Ectodermal cell (in vitro differentiated cells): Measurements from ENCODE around the gene ELAVL2.

Source experiments
- H3K27ac ChIP-seq: 2 replicates; pipeline ENCODE4 v1.7.0; 2013; ENCODE audit warnings: mild to moderate bottlenecking, low read depth, low read length; ENCODE audit not compliant: insufficient read depth, poor library complexity, severe bottlenecking
- H3K27me3 ChIP-seq: 2 replicates; pipeline ENCODE4 v1.7.0; 2013; ENCODE audit warnings: mild to moderate bottlenecking, low read length; ENCODE audit not compliant: insufficient read depth, control insufficient read depth, poor library complexity, severe bottlenecking
- H3K36me3 ChIP-seq: one replicate; pipeline ENCODE4 v1.7.0; 2013; ENCODE audit warnings: low read length; ENCODE audit not compliant: control insufficient read depth, insufficient read depth
- H3K4me1 ChIP-seq: one replicate; pipeline ENCODE4 v1.7.0; 2013; ENCODE audit warnings: low read length; ENCODE audit not compliant: control insufficient read depth, insufficient read depth
- H3K4me3 ChIP-seq: 2 replicates; pipeline ENCODE4 v1.7.0; 2013; ENCODE audit warnings: low read depth, low read length, control low read depth; ENCODE audit not compliant: insufficient read depth
- H3K9me3 ChIP-seq: 2 replicates; pipeline ENCODE4 v1.7.0; 2013; ENCODE audit warnings: mild to moderate bottlenecking, low read length, moderate library complexity; ENCODE audit not compliant: control insufficient read depth
- WGBS, 2 experiments: methylation state at CpG; one replicate each; pipeline ENCODE4 v1.1.7; 2013; ENCODE audit warnings: missing lambda C conversion rate in 2 of 2; 5-methylcytosine and 5-hydroxymethylcytosine counted together

Gene ELAVL2

DNA sequence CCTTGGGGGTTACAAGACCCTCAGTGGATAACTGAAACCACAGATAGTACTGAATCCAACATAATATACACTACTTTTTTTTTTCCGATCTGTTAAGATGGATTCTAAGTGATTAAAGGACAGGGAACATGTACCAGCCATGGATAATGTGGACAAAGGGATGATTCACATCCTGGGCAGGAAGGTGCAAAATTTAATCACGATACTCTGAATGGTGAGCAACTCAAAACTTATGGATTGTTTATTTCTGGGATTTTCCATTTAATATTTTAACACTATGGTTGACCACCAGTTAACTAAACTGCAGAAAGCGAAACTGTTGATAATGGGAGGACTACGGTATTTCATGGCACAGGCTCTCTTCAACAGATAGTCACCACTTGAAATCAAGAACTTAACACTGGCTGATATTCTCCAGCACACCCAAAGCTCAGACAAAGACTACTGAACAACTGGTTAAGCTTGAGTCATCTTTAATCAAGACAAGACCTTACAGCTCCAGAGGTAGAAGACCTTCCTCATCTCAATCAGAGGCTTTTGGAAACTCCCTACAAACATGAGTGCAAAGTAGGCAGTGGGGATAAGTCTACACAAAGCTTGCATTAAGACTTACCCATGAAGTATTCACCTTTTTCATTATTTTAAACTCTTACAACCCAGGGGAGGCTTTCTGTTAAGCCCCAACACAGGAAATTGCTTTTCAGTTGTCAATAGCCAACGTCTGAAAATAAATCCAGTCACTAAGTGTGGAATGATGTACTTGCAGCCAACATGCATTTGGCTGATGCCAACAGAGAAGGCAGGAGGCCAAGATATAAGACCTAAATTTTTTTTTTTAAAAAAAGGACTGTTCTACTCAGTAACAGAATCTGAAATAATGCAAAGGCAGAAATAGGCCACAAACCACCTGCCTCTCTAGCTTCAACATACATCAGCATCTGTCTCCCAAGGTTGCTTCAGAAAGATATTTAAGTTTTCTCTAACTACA is 78.7 kb downstream of the ELAVL2 start:
- H3K36me3 ChIP-seq: no peaks in the 10 kb centered on the region
- H3K27ac ChIP-seq: no peak overlapping the region
- H3K27me3 ChIP-seq: no peaks in the 10 kb centered on the region
- H3K9me3 ChIP-seq: no peaks in the 10 kb centered on the region
- no peaks in the 10 kb centered on the region for H3K4me1 ChIP-seq
- 93 to 94% methylated on average over 4 to 5 of the region's 5 CpGs for WGBS, 2 experiments
- H3K4me3 ChIP-seq: no peak overlapping the region

DNA sequence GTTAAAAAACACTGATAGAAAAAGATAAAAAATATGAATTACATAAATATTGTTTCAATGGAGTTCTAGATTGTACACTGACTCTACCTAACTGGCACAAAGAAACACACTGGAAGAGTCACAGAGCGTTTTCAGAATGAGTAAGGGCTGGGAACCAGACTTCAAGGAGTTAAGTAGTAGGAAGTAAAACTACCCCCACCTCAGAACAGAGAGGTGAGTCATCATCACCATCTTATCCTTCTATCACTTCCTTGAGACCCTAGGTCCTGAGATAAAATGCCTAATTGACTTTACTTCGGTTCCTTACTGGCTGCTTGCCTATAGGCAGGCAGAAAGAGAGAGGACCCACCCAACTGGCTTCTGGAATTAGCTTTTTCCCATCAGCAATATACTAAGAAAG is 79.7 kb downstream of the ELAVL2 start:
- 67 to 79% methylated on average over 1 to 2 of the region's 2 CpGs for WGBS, 2 experiments
- no peak overlapping the region for H3K27ac ChIP-seq

DNA sequence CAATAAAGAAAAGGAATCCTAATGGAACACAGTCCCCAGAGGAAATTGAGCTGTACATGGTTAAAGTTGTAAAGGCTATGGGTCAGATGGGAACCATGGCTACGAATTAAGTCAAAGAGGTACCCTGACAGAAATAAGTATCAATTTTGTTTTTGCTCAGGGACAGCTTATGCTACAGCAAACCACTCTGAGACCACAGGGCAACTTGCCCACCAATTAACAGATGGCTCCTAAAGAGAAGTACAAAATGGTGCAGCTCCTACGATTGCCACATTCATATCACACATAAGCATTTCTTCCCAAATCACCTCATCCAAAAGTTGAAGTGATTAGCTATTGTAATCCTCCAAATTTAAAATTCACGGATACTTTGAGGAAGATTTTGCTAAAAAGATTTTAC is 83.0 kb downstream of the ELAVL2 start:
- no peaks in the 10 kb centered on the region for H3K27me3 ChIP-seq
- H3K36me3 ChIP-seq: no peaks in the 10 kb centered on the region
- 92 to 93% methylated on average over 3 of the region's 3 CpGs for WGBS, 2 experiments
- H3K4me3 ChIP-seq: no peak overlapping the region
- H3K9me3 ChIP-seq: no peaks in the 10 kb centered on the region
- no peak overlapping the region for H3K27ac ChIP-seq
- peaks cover 3% of the 10 kb centered on the region for H3K4me1 ChIP-seq

More for the DNA sequence above, 79.7 kb downstream of the ELAVL2 start:
- Histone ChIP-seq H3K4me3 (no peak overlapping the region), H3K36me3 (no peaks in the 10 kb centered on the region), H3K27me3 (no peaks in the 10 kb centered on the region), H3K9me3 (no peaks in the 10 kb centered on the region), H3K4me1 (peaks cover 2% of the 10 kb centered on the region)

DNA sequence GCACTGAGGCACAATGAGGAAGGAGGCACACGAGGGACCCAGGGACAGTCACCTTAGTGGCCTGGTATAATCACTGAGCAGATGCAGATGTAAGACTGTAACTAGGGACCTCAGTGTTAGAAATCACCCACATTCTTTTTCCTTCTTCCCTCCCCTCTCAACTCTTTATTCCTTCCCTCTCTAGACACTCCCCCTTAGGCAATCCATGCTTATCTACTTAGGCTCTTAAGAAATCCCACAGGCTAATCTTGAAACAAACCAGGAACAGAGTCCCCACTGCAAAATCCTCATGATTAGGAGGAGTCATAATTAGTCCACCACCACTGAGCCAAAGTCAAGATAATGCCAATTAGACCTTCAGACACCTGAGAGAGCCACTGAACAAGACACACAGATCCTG is 84.7 kb downstream of the ELAVL2 start:
- no peaks in the 10 kb centered on the region for H3K36me3 ChIP-seq
- WGBS, 2 experiments: 50 to 56% methylated on average over 1 of the region's 1 CpG

DNA sequence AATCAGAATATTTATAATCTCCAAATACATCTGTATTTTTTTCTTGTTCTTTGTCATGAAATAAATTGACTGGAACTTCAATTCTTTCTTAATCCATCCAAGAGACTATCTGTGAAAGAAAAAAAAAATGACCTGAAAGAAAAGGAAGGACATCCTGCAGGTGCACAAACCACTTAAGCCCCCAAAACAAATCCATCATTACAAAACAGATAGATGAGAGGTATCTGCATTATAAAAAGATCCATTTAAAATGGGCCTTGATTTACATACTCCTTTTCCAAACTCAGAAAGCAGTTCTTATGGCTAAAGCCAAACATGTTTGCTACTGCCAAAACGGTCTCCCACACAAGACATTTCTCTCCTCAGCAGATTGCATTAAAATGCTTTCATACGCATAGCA is 85.5 kb downstream of the ELAVL2 start:
- H3K9me3 ChIP-seq: no peaks in the 10 kb centered on the region
- H3K27ac ChIP-seq: no peak overlapping the region
- WGBS, 2 experiments: 75 to 81% methylated on average over 2 of the region's 2 CpGs
- H3K36me3 ChIP-seq: no peaks in the 10 kb centered on the region
- H3K4me3 ChIP-seq: no peak overlapping the region
- no peaks in the 10 kb centered on the region for H3K27me3 ChIP-seq
- H3K4me1 ChIP-seq: peaks cover 3% of the 10 kb centered on the region

More for the DNA sequence above, 84.7 kb downstream of the ELAVL2 start:
- Histone ChIP-seq H3K27ac (no peak overlapping the region), H3K4me3 (no peak overlapping the region), H3K27me3 (no peaks in the 10 kb centered on the region), H3K4me1 (peaks cover 3% of the 10 kb centered on the region), H3K9me3 (no peaks in the 10 kb centered on the region)

DNA sequence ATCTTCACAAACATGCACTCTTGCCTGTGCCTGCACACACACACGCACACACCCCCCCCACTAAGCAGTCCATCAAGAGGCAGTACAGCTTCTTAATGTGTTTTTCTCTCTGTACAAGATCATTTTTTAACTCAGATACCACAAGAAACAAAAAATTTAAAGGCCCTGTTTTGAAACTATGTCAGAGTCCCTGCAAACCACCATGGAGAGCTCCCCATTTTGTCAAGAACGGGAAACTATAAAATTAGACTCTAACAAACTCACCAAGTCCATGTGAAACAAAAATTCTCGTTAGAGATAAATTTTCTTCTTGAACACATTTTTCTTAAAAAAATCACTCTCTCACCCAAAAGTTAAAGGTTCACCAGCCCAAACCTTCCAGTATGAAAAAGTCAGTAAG is 86.3 kb downstream of the ELAVL2 start:
- Histone ChIP-seq H3K36me3 (no peaks in the 10 kb centered on the region), H3K4me1 (peaks cover 3% of the 10 kb centered on the region), H3K27me3 (no peaks in the 10 kb centered on the region), H3K4me3 (no peak overlapping the region), H3K9me3 (no peaks in the 10 kb centered on the region), H3K27ac (no peak overlapping the region)
- 83 to 91% methylated on average over 3 of the region's 3 CpGs for WGBS, 2 experiments

DNA sequence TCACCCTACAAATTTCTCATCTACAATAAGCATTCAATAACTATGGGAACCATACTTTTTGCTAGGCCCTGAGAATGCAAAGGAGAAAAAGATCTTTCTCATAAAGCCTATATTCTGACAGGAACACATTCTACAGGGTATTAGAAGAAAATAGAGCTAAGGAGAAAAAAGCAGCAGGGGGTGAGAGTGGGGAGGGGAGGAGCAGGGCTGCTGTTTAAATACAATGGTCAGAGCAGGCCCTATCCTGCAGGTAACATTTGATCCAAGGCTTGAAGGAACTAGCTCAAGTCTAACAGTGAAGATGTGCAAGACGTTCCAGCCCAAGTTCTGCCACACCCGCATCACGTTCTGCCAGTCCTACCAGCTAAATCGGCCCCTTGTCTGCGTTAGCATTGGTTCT is 89.7 kb downstream of the ELAVL2 start:
- H3K36me3 ChIP-seq: no peaks in the 10 kb centered on the region
- 79 to 81% methylated on average over 5 of the region's 5 CpGs for WGBS, 2 experiments
- no peaks in the 10 kb centered on the region for H3K9me3 ChIP-seq
- H3K4me1 ChIP-seq: peaks cover under 1% of the 10 kb centered on the region
- no peak overlapping the region for H3K27ac ChIP-seq
- H3K4me3 ChIP-seq: no peak overlapping the region
- no peaks in the 10 kb centered on the region for H3K27me3 ChIP-seq

DNA sequence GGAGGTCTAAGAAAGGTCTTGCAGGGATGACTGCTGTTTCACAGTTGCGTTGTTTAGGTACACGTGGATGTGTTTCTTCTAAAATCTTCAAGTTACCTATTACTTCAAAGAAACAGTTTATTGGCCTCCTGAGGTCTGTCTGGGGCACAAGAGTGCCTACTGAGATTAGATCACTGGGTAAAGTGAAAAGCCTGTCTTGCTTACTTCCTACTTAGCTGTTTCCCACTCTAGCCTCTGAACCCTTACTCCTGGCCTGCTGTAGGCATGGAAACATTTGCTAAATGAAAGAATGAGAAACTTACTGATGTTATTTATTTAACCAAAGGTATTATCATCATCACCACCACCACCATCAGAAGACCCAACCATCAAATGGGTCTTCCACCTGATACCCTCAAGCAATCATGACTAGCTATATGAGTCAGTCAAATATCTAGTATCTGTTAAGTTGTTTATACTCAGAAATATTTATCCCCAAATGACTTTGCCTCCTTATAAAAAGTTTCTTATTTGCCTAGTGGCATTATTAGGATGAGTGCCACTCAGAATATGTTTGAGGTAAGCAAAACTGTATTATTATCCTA is 92.5 kb downstream of the ELAVL2 start:
- H3K36me3 ChIP-seq: no peaks in the 10 kb centered on the region
- H3K27me3 ChIP-seq: no peaks in the 10 kb centered on the region
- WGBS, 2 experiments: 90 to 93% methylated on average over 2 of the region's 2 CpGs
- no peak overlapping the region for H3K4me3 ChIP-seq
- no peaks in the 10 kb centered on the region for H3K9me3 ChIP-seq
- no peaks in the 10 kb centered on the region for H3K4me1 ChIP-seq
- H3K27ac ChIP-seq: no peak overlapping the region

DNA sequence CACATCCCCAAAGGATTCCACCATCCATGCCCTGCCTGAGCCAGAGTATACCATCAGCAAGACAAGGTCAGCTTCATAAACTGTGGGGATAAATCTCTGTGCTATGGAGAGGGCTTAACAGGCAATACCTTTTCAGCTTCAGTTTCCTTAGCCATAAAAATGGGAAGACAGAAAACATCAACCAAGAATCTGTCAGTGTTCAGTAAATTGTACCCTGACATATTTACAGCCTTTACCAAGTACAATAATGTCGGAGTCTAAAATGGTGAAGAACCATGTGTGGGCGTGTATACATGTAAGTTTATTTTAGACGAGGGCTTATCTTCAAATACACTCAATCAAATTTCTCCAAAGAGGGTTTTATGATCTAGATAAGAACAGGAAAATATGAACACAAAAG is 94.7 kb downstream of the ELAVL2 start:
- H3K4me3 ChIP-seq: no peak overlapping the region
- H3K36me3 ChIP-seq: no peaks in the 10 kb centered on the region
- H3K27me3 ChIP-seq: no peaks in the 10 kb centered on the region
- no peak overlapping the region for H3K27ac ChIP-seq
- H3K4me1 ChIP-seq: no peaks in the 10 kb centered on the region
- no peaks in the 10 kb centered on the region for H3K9me3 ChIP-seq
- 100% methylated on average over 1 of the region's 3 CpGs; no CpG with 5 or more reads in 1 of the 2 experiments for WGBS, 2 experiments

DNA sequence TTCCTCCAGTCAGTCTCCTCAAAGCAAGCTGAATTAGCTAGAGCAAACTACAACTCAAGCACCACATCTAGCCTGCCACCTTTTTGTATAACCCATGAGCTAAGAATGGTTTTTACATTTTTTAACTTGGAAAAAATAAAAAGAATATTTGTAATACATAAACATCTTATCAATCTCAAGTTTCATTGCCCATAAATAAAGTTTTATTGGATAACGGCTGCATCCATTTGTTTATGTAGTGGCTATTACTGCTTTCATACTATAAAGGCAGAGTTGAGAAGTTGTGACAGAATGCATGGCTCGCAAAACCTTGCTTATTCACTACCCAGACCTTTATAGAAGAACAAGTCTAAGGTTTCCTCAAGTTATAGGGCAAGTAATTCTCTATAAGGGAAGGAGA is 95.7 kb downstream of the ELAVL2 start:
- no peaks in the 10 kb centered on the region for H3K27me3 ChIP-seq
- H3K4me3 ChIP-seq: no peak overlapping the region
- H3K4me1 ChIP-seq: no peaks in the 10 kb centered on the region
- H3K9me3 ChIP-seq: no peaks in the 10 kb centered on the region
- H3K36me3 ChIP-seq: no peaks in the 10 kb centered on the region
- no peak overlapping the region for H3K27ac ChIP-seq
- WGBS, 2 experiments: 80 to 100% methylated on average over 1 to 2 of the region's 2 CpGs
